Measurements from ENCODE around the gene SHMT1.

DNA sequence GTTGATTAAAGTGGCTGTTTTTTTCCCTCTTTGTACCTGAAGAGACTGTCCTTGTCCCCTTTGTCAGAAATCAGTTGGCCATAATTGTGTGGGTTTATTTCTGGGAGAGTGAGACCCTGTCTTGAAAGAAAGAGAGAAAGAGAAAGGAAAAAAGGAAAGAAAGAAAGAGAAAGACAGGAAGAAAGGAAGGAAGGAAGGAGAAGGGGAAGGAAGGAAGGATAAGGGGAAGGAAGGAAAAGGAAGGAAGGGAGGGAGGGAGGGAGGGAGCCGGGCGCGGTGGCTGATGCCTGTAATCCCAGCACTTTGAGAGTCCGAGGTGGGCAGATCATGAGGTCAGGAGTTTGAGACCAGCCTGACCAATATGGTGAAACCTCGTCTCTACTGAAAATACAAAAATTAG is 7.4 kb upstream of the SHMT1 start:
- TF ChIP-seq, protein P1, sequence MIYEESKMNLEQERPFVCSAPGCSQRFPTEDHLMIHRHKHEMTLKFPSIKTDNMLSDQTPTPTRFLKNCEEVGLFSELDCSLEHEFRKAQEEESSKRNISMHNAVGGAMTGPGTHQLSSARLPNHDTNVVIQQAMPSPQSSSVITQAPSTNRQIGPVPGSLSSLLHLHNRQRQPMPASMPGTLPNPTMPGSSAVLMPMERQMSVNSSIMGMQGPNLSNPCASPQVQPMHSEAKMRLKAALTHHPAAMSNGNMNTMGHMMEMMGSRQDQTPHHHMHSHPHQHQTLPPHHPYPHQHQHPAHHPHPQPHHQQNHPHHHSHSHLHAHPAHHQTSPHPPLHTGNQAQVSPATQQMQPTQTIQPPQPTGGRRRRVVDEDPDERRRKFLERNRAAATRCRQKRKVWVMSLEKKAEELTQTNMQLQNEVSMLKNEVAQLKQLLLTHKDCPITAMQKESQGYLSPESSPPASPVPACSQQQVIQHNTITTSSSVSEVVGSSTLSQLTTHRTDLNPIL (CRISPR knock-in tag; IDR thresholded peaks at IDR 0.05; ENCODE audit: low read depth), result no peak
- TF ChIP-seq, protein P2, sequence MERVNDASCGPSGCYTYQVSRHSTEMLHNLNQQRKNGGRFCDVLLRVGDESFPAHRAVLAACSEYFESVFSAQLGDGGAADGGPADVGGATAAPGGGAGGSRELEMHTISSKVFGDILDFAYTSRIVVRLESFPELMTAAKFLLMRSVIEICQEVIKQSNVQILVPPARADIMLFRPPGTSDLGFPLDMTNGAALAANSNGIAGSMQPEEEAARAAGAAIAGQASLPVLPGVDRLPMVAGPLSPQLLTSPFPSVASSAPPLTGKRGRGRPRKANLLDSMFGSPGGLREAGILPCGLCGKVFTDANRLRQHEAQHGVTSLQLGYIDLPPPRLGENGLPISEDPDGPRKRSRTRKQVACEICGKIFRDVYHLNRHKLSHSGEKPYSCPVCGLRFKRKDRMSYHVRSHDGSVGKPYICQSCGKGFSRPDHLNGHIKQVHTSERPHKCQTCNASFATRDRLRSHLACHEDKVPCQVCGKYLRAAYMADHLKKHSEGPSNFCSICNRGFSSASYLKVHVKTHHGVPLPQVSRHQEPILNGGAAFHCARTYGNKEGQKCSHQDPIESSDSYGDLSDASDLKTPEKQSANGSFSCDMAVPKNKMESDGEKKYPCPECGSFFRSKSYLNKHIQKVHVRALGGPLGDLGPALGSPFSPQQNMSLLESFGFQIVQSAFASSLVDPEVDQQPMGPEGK (CRISPR knock-in tag; IDR thresholded peaks at IDR 0.05; ENCODE audit: borderline replicate concordance), result no peak

Measured in SK-N-SH treated with all-trans-retinoic acid at 6 μM for 48 hours (cell line).